SK-N-SH (cell line): Measurements from ENCODE around the gene LTBP1. TPM values are rescaled to one million over a fixed set of nuclear protein-coding genes. Genes with fewer than 3 reads are reported as not detected.
A peak's percentile ranks its signal among the peaks of the same experiment; 100 is the strongest.

Experiments used
- CTCF ChIA-PET: fragments of 300-600, 350-600 bp; formaldehyde crosslinking; extraction: SDS; loops from one replicate; lab custom pipeline; 2021; lab: Yijun Ruan, JAX
- POLR2A ChIA-PET: fragments of 350-600 bp; sonication (Branson Sonifier 250); formaldehyde crosslinking; extraction: SDS; loops from one replicate; lab custom pipeline; 2020; ENCODE audit warnings: antibody characterized with exemption, inconsistent platforms; lab: Yijun Ruan, JAX
- DNase-seq: peaks from one replicate; pipeline ENCODE4 v3.0.0; 2012
- H2AFZ ChIP-seq: fragments of 200-600 bp; sonication (generic); 2 replicates; pipeline ENCODE4 v1.8.1; 2016; ENCODE audit warnings: antibody characterized with exemption, mild to moderate bottlenecking, low read depth
- H3F3A ChIP-seq: fragments of 200-600 bp; sonication (generic); replicated peaks from 2 replicates; pipeline ENCODE3; 2016; ENCODE audit warnings: antibody characterized with exemption, mild to moderate bottlenecking; ENCODE audit not compliant: insufficient read depth
- H3K27ac ChIP-seq, 2 experiments: fragments of 200-500 bp in 1 of 2; fragments of 200-600 bp in 1 of 2; sonication (Bioruptor generic) in 1 of 2; sonication (generic), shearing (Covaris generic) in 1 of 2; 2 replicates each; pipeline versions ENCODE4 v1.5.1 to v1.6.1; 2014 to 2016; ENCODE audit warnings: low read depth in 2 of 2, inconsistent platforms in 1 of 2, low read length in 1 of 2, mild to moderate bottlenecking in 1 of 2, mixed read lengths in 1 of 2
- H3K27me3 ChIP-seq: fragments of 200-600 bp; sonication (generic), shearing (Covaris generic); 2 replicates; pipeline ENCODE4 v1.6.1; 2016; ENCODE audit warnings: mixed run types; ENCODE audit not compliant: insufficient read depth
- H3K36me3 ChIP-seq, 2 experiments: fragments of 200-500 bp in 1 of 2; fragments of 200-600 bp in 1 of 2; sonication (Bioruptor generic) in 1 of 2; sonication (generic) in 1 of 2; replicated peaks in 1 of 2; 2 replicates each; pipeline versions ENCODE3 to v1.5.1; 2014 to 2016; ENCODE audit warnings: low read length in 1 of 2, mild to moderate bottlenecking in 1 of 2; ENCODE audit not compliant: insufficient read depth in 2 of 2, control insufficient read depth in 1 of 2
- H3K4me1 ChIP-seq, 2 experiments: fragments of 200-500 bp in 1 of 2; fragments of 200-600 bp in 1 of 2; sonication (Bioruptor generic) in 1 of 2; sonication (generic), shearing (Covaris generic) in 1 of 2; 2 replicates each; pipeline versions ENCODE4 v1.5.1 to v1.6.1; 2014 to 2016; ENCODE audit warnings: low read depth in 1 of 2, low read length in 1 of 2, mixed run types in 1 of 2; ENCODE audit not compliant: insufficient read depth in 2 of 2, control insufficient read depth in 1 of 2
- H3K4me2 ChIP-seq: fragments of 200-600 bp; sonication (generic), shearing (Covaris generic); 2 replicates; pipeline ENCODE4 v1.6.1; 2017; ENCODE audit warnings: mixed run types
- H3K4me3 ChIP-seq, 2 experiments: fragments of 200-500 bp in 1 of 2; fragments of 200-600 bp in 1 of 2; sonication (Bioruptor generic) in 1 of 2; sonication (generic), shearing (Covaris generic) in 1 of 2; 2 replicates each; pipeline versions ENCODE4 v1.5.1 to v1.8.1; 2014 to 2016; ENCODE audit warnings: low read depth in 2 of 2, inconsistent platforms in 1 of 2, low read length in 1 of 2, mild to moderate bottlenecking in 1 of 2, mixed read lengths in 1 of 2, moderate library complexity in 1 of 2
- H3K79me2 ChIP-seq: fragments of 200-600 bp; sonication (generic); 2 replicates; pipeline ENCODE4 v1.8.1; 2017; ENCODE audit warnings: mild to moderate bottlenecking; ENCODE audit not compliant: insufficient read depth
- H3K9ac ChIP-seq: fragments of 200-600 bp; sonication (generic); 2 replicates; pipeline ENCODE4 v1.6.1; 2017; ENCODE audit warnings: mixed run types
- H3K9me2 ChIP-seq: fragments of 200-600 bp; sonication (generic); 2 replicates; pipeline ENCODE4 v1.6.1; 2017; ENCODE audit warnings: mixed run types
- H3K9me3 ChIP-seq: fragments of 200-600 bp; sonication (generic); 2 replicates; pipeline ENCODE4 v1.6.1; 2017; ENCODE audit warnings: mixed run types, mild to moderate bottlenecking, moderate library complexity
- H4K20me1 ChIP-seq: fragments of 200-600 bp; sonication (generic); 2 replicates; pipeline ENCODE4 v1.6.1; 2017; ENCODE audit warnings: mild to moderate bottlenecking, mixed run types; ENCODE audit not compliant: insufficient read depth
- ELF1 ChIP-seq: IDR thresholded peaks from 2 replicates; pipeline ENCODE4 v1.4.0; 2012
- EZH2phosphoT487 ChIP-seq: fragments of 200-600 bp; sonication (generic); IDR thresholded peaks from 2 replicates; pipeline ENCODE4 v1.6.1; 2017; ENCODE audit warnings: low read depth, mixed run types, mild to moderate bottlenecking, antibody characterized with exemption, moderate library complexity, borderline replicate concordance
- FOXJ3 ChIP-seq: sonication (generic); formaldehyde crosslinking; IDR thresholded peaks from 2 replicates; pipeline ENCODE4 v1.5.1; 2020; ENCODE audit warnings: mild to moderate bottlenecking, missing genetic modification reagents
- FOXM1 ChIP-seq: IDR thresholded peaks from 2 replicates; pipeline ENCODE4 v1.4.0; 2012; ENCODE audit warnings: low read depth, mild to moderate bottlenecking
- GABPA ChIP-seq: IDR thresholded peaks from 2 replicates; pipeline ENCODE4 v1.4.0; 2012; ENCODE audit warnings: low read depth, mild to moderate bottlenecking
- GATA2 ChIP-seq: sonication (generic); formaldehyde crosslinking; IDR thresholded peaks from 2 replicates; pipeline ENCODE4 v1.5.0; 2020; ENCODE audit warnings: mild to moderate bottlenecking, missing genetic modification reagents
- IRF3 ChIP-seq: fragments of 150-350 bp; IDR thresholded peaks from 2 replicates; pipeline ENCODE4 v1.6.1; 2016; ENCODE audit warnings: mild to moderate bottlenecking, low read depth, low read length
- JUND ChIP-seq: IDR thresholded peaks from 2 replicates; pipeline ENCODE4 v1.4.0; 2012
- NFIC ChIP-seq: IDR thresholded peaks from 2 replicates; pipeline ENCODE4 v1.4.0; 2012; ENCODE audit warnings: borderline replicate concordance
- NRF1 ChIP-seq: IDR thresholded peaks from 2 replicates; pipeline ENCODE4 v1.6.1; 2012; ENCODE audit warnings: low read depth, mild to moderate bottlenecking, low read length
- POLR2AphosphoS5 ChIP-seq: IDR thresholded peaks from 2 replicates; pipeline ENCODE4 v1.6.1; 2012; ENCODE audit warnings: low read depth, low read length
- RAD21 ChIP-seq: IDR thresholded peaks from 2 replicates; pipeline ENCODE4 v1.6.1; 2012; ENCODE audit warnings: mild to moderate bottlenecking, low read length
- RCOR1 ChIP-seq: fragments of 150-350 bp; IDR thresholded peaks from 2 replicates; pipeline ENCODE4 v1.6.1; 2017; ENCODE audit warnings: antibody characterized with exemption, low read length
- RFX5 ChIP-seq: IDR thresholded peaks from 2 replicates; pipeline ENCODE4 v1.6.1; 2012; ENCODE audit warnings: mild to moderate bottlenecking, improper control_type of control experiment, low read length
- SIN3A ChIP-seq: IDR thresholded peaks from 2 replicates; pipeline ENCODE4 v1.6.1; 2012; ENCODE audit warnings: low read depth, mild to moderate bottlenecking, low read length, moderate library complexity, borderline replicate concordance
- SMC3 ChIP-seq: IDR thresholded peaks from 2 replicates; pipeline ENCODE4 v1.6.1; 2012; ENCODE audit warnings: low read depth, low read length, improper control_type of control experiment
- TCF12 ChIP-seq: IDR thresholded peaks from 2 replicates; pipeline ENCODE4 v1.4.0; 2012
- TEAD4 ChIP-seq: IDR thresholded peaks from 2 replicates; pipeline ENCODE4 v1.4.0; 2012; ENCODE audit warnings: mild to moderate bottlenecking, borderline replicate concordance; ENCODE audit not compliant: insufficient read depth
- USF1 ChIP-seq: IDR thresholded peaks from 2 replicates; pipeline ENCODE4 v1.4.0; 2012; ENCODE audit warnings: low read depth, borderline replicate concordance
- WGBS: methylation state at CpG from one replicate; pipeline ENCODE4 v1.1.6; 2017; ENCODE audit warnings: low lambda C conversion rate; 5-methylcytosine and 5-hydroxymethylcytosine counted together
- polyA plus RNA-seq, 3 experiments: library from polyadenylated mRNA; depleted of rRNA; stranded (reverse); fragments of >200 nt; gene quantifications; 2 replicates each; pipeline ENCODE4 v1.2.3, GENCODE V29; 2012
- TF ChIP-seq, protein P1 (sequence below): IDR thresholded peaks from 2 replicates; pipeline ENCODE4 v1.4.0; 2012; ENCODE audit warnings: low read depth, borderline replicate concordance
- TF ChIP-seq, protein P2 (sequence below): IDR thresholded peaks from 2 replicates; pipeline ENCODE4 v1.4.0; 2012; ENCODE audit warnings: low read depth
- TF ChIP-seq, protein P3 (sequence below): fragments of 150-350 bp; IDR thresholded peaks from 2 replicates; pipeline ENCODE4 v1.6.1; 2017; ENCODE audit warnings: antibody characterized with exemption, low read length, low read depth, borderline replicate concordance

Gene LTBP1
- polyA plus RNA-seq, 1 of the 3 experiments (the other 2 are of a cell fraction): 467 TPM

- no peaks in the 10 kb centered on the region for H3K9me2 ChIP-seq
- no peak for DNase-seq
- no peaks in the 10 kb centered on the region for H3K9me3 ChIP-seq
- H4K20me1 ChIP-seq: no peaks in the 10 kb centered on the region
- H3K9ac ChIP-seq: no peak overlapping the region
- 69% methylated on average over 7 of the region's 7 CpGs for WGBS
- peak overlapping the region in 1 of 2 experiments; percentile 45; a peak in 1 of 4 replicates for H3K27ac ChIP-seq
- H3K4me3 ChIP-seq: no peak overlapping the region
- no peak overlapping the region; the same call in 1 of the 2 replicates for H3K4me2 ChIP-seq
- H3F3A ChIP-seq: peaks cover 35% of the 10 kb centered on the region
- H3K27me3 ChIP-seq: no peaks in the 10 kb centered on the region
- TF ChIP-seq NRF1: no peak
- no peak for TF ChIP-seq USF1
- TF ChIP-seq EZH2phosphoT487: no peak
- TF ChIP-seq JUND: no peak
- TF ChIP-seq IRF3: no peak
- no peak for TF ChIP-seq RFX5
- TF ChIP-seq SIN3A: no peak
- TF ChIP-seq NFIC: no peak
- TF ChIP-seq SMC3: no peak
- no peak for TF ChIP-seq FOXM1
- no peak for TF ChIP-seq TCF12
- TF ChIP-seq TEAD4: no peak
- no peak for TF ChIP-seq ELF1
- no peaks in the 10 kb centered on the region for H3K36me3 ChIP-seq
- H2AFZ ChIP-seq: no peak overlapping the region
- peaks cover 2 to 32% of the 10 kb centered on the region in 2 experiments for H3K4me1 ChIP-seq
- ChIA-PET CTCF (no interaction called here), POLR2A (no interaction called here)
- peaks cover 4% of the 10 kb centered on the region; the same call in 1 of the 2 replicates for H3K79me2 ChIP-seq
These were observed 182.7 kb downstream of the LTBP1 start for GRCh38 chr2:33129263-33130053.

GRCh38 chr2:33130054-33130447, 183.3 kb downstream of the LTBP1 start:
- Histone ChIP-seq H3K9me2 (no peaks in the 10 kb centered on the region), H3K36me3 (no peaks in the 10 kb centered on the region), H3K79me2 (peaks cover 9% of the 10 kb centered on the region; the same call in 1 of the 2 replicates), H3K4me2 (peak overlapping the region; percentile 25; the same call in 1 of the 2 replicates), H3K4me3 (no peak overlapping the region), H3K9ac (no peak overlapping the region), H3K27me3 (no peaks in the 10 kb centered on the region), H3K4me1 (peaks cover 2 to 32% of the 10 kb centered on the region in 2 experiments), H3K9me3 (no peaks in the 10 kb centered on the region), H3K27ac (peak overlapping the region in 1 of 2 experiments; percentile 45; a peak in 2 of 4 replicates), H4K20me1 (no peaks in the 10 kb centered on the region), H2AFZ (no peak overlapping the region), H3F3A (peaks cover 41% of the 10 kb centered on the region)
- WGBS: 73% methylated on average over 7 of the region's 7 CpGs
- ChIA-PET POLR2A (no interaction called here), CTCF (no interaction called here)
- no peak for DNase-seq
- TF ChIP-seq, protein P1, sequence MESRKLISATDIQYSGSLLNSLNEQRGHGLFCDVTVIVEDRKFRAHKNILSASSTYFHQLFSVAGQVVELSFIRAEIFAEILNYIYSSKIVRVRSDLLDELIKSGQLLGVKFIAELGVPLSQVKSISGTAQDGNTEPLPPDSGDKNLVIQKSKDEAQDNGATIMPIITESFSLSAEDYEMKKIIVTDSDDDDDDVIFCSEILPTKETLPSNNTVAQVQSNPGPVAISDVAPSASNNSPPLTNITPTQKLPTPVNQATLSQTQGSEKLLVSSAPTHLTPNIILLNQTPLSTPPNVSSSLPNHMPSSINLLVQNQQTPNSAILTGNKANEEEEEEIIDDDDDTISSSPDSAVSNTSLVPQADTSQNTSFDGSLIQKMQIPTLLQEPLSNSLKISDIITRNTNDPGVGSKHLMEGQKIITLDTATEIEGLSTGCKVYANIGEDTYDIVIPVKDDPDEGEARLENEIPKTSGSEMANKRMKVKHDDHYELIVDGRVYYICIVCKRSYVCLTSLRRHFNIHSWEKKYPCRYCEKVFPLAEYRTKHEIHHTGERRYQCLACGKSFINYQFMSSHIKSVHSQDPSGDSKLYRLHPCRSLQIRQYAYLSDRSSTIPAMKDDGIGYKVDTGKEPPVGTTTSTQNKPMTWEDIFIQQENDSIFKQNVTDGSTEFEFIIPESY: no peak
- TF ChIP-seq NFIC (no peak), JUND (no peak), FOXM1 (no peak), RCOR1 (no peak), RAD21 (no peak), TEAD4 (no peak), FOXJ3 (CRISPR knock-in tag) (no peak), TCF12 (no peak), GATA2 (CRISPR knock-in tag) (no peak), GABPA (no peak), POLR2AphosphoS5 (no peak)
- TF ChIP-seq, protein P2, sequence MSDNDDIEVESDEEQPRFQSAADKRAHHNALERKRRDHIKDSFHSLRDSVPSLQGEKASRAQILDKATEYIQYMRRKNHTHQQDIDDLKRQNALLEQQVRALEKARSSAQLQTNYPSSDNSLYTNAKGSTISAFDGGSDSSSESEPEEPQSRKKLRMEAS: no peak
- TF ChIP-seq, protein P3, sequence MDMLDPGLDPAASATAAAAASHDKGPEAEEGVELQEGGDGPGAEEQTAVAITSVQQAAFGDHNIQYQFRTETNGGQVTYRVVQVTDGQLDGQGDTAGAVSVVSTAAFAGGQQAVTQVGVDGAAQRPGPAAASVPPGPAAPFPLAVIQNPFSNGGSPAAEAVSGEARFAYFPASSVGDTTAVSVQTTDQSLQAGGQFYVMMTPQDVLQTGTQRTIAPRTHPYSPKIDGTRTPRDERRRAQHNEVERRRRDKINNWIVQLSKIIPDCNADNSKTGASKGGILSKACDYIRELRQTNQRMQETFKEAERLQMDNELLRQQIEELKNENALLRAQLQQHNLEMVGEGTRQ: no peak
